Peyer's patch (tissue), 4 donors: ENCODE measurements around the gene CLRN3. TPM values are rescaled to one million over a fixed set of nuclear protein-coding genes. Genes with fewer than 3 reads are reported as not detected.

Experiments used
- DNase-seq, 3 donors: peaks; one replicate each; pipeline ENCODE4 v3.0.0-alpha.2; 2017 to 2019
- H3K27ac ChIP-seq, 4 donors: fragments of 200-600 bp; sonication (generic); one replicate each; pipeline ENCODE4 v1.5.1; 2016 to 2019
- H3K27me3 ChIP-seq, 2 donors: fragments of 200-600 bp; sonication (generic); one replicate each; pipeline ENCODE4 v1.5.1; 2019
- H3K36me3 ChIP-seq, 3 donors: fragments of 200-600 bp; sonication (generic); one replicate each; pipeline ENCODE4 v1.5.1; 2016 to 2019
- H3K4me1 ChIP-seq, 4 donors: fragments of 200-600 bp; sonication (generic); one replicate each; pipeline ENCODE4 v1.5.1; 2016 to 2019
- H3K4me3 ChIP-seq, 4 donors: fragments of 200-600 bp; sonication (generic); 1 replicate in 3 of 4; 2 replicates in 1 of 4; pipeline ENCODE4 v1.5.1; 2016 to 2019; ENCODE audit warnings: mild to moderate bottlenecking in 1 of 4
- H3K9me3 ChIP-seq, 4 donors: fragments of 200-600 bp; sonication (generic); one replicate each; pipeline ENCODE4 v1.5.1; 2016 to 2019; ENCODE audit warnings: mild to moderate bottlenecking in 1 of 4
- CTCF ChIP-seq, 6 experiments: fragments of 450-650 bp in 4 of 6; fragments of 200-600 bp in 2 of 6; sonication (generic) in 1 of 6; IDR thresholded peaks; one replicate each; pipeline ENCODE4 v1.5.1; 2017 to 2019; ENCODE audit warnings: antibody characterized with exemption in 6 of 6, mild to moderate bottlenecking in 3 of 6, moderate library complexity in 1 of 6
- POLR2A ChIP-seq, 2 donors: fragments of 450-650 bp; IDR thresholded peaks; one replicate each; pipeline ENCODE4 v1.5.1; 2017; ENCODE audit warnings: antibody characterized with exemption in 2 of 2, mild to moderate bottlenecking in 2 of 2, moderate library complexity in 2 of 2
- total RNA-seq, 4 donors: library from RNA; depleted of rRNA; stranded (reverse); fragments of >200 nt; gene quantifications; one replicate each; pipeline ENCODE4 v1.1.0, GENCODE V29; 2016

CLRN3 gene
- total RNA-seq, 4 donors from 2014 or later, result 7.4 to 215 (median 109) TPM

GRCh38 chr10:127872871-127873600 lies 19.7 kb downstream of the CLRN3 start:
- peak in 4 of 6 experiments; percentile 30 to 87 (median 74) for TF ChIP-seq CTCF (IDR thresholded peaks at IDR 0.05)
- TF ChIP-seq POLR2A (IDR thresholded peaks at IDR 0.05), result no peak
- H3K9me3 ChIP-seq, result no peaks in the 10 kb centered on the region
- H3K36me3 ChIP-seq, result peaks cover 0 to 6% (median 0%) of the 10 kb centered on the region in 3 donors
- no peaks in the 10 kb centered on the region for H3K27me3 ChIP-seq
- peaks cover 0 to 19% (median 0%) of the 10 kb centered on the region in 4 donors for H3K4me1 ChIP-seq
- no peak overlapping the region for H3K4me3 ChIP-seq
- peak overlapping the region in 1 of 4 donors; percentile 6 for H3K27ac ChIP-seq
- peak; percentile 9 to 90 (median 85) for DNase-seq

- H3K36me3 ChIP-seq, result no peaks in the 10 kb centered on the region
- DNase-seq, result peak; percentile 11 to 51 (median 44)
- no peaks in the 10 kb centered on the region for H3K9me3 ChIP-seq
- TF ChIP-seq CTCF (IDR thresholded peaks at IDR 0.05) (no peak), POLR2A (IDR thresholded peaks at IDR 0.05) (no peak)
- H3K27ac ChIP-seq, result no peak overlapping the region
- H3K4me1 ChIP-seq, result peaks cover 0 to 19% (median 0%) of the 10 kb centered on the region in 4 donors
- no peaks in the 10 kb centered on the region for H3K27me3 ChIP-seq
- H3K4me3 ChIP-seq, result no peak overlapping the region
Observed at GRCh38 chr10:127872011-127872761, 20.6 kb downstream of the CLRN3 start.

- peak in 2 of 3 donors; percentile 7 to 49 for DNase-seq
- Histone ChIP-seq H3K4me3 (no peak overlapping the region), H3K36me3 (no peaks in the 10 kb centered on the region), H3K27ac (no peak overlapping the region), H3K4me1 (peaks cover 0 to 19% (median 0%) of the 10 kb centered on the region in 4 donors), H3K9me3 (no peaks in the 10 kb centered on the region), H3K27me3 (no peaks in the 10 kb centered on the region)
- no peak for TF ChIP-seq CTCF (IDR thresholded peaks at IDR 0.05)
Observed at GRCh38 chr10:127871631-127872010, 21.1 kb downstream of the CLRN3 start.

GRCh38 chr10:127869329-127869728 lies 23.4 kb downstream of the CLRN3 start:
- Histone ChIP-seq H3K36me3 (no peaks in the 10 kb centered on the region), H3K27me3 (no peaks in the 10 kb centered on the region), H3K27ac (no peak overlapping the region), H3K4me1 (peaks cover 0 to 19% (median 0%) of the 10 kb centered on the region in 4 donors), H3K9me3 (no peaks in the 10 kb centered on the region), H3K4me3 (no peak overlapping the region)
- TF ChIP-seq CTCF (IDR thresholded peaks at IDR 0.05) (no peak), POLR2A (IDR thresholded peaks at IDR 0.05) (no peak)
- DNase-seq, result no peak

- DNase-seq, result peak in 1 of 3 donors; percentile 44
- TF ChIP-seq POLR2A (IDR thresholded peaks at IDR 0.05) (no peak), CTCF (IDR thresholded peaks at IDR 0.05) (no peak)
- H3K4me3 ChIP-seq, result no peak overlapping the region
Observed at GRCh38 chr10:127867805-127868204, 24.9 kb downstream of the CLRN3 start.

More at GRCh38 chr10:127867805-127868204, 24.9 kb downstream of the CLRN3 start:
- peaks cover 0 to 13% (median 0%) of the 10 kb centered on the region in 4 donors for H3K4me1 ChIP-seq
- H3K27me3 ChIP-seq, result no peaks in the 10 kb centered on the region
- H3K36me3 ChIP-seq, result no peaks in the 10 kb centered on the region
- H3K9me3 ChIP-seq, result no peaks in the 10 kb centered on the region
- H3K27ac ChIP-seq, result no peak overlapping the region
